GM19099 (cell line): ENCODE data around the gene CCDC57.

Experiments used
- POLR2A ChIP-seq: IDR thresholded peaks from 3 replicates; pipeline ENCODE4 v1.6.1; 2011; ENCODE audit warnings: low read depth; ENCODE audit not compliant: insufficient read length; ENCODE audit errors: extremely low read depth

CCDC57 gene

GRCh38 chr17:82222816-82223215 lies 10.2 kb upstream of the CCDC57 start:
- TF ChIP-seq POLR2A = no peak

GRCh38 chr17:82221341-82221902 lies 8.8 kb upstream of the CCDC57 start:
- TF ChIP-seq POLR2A = no peak

DNA sequence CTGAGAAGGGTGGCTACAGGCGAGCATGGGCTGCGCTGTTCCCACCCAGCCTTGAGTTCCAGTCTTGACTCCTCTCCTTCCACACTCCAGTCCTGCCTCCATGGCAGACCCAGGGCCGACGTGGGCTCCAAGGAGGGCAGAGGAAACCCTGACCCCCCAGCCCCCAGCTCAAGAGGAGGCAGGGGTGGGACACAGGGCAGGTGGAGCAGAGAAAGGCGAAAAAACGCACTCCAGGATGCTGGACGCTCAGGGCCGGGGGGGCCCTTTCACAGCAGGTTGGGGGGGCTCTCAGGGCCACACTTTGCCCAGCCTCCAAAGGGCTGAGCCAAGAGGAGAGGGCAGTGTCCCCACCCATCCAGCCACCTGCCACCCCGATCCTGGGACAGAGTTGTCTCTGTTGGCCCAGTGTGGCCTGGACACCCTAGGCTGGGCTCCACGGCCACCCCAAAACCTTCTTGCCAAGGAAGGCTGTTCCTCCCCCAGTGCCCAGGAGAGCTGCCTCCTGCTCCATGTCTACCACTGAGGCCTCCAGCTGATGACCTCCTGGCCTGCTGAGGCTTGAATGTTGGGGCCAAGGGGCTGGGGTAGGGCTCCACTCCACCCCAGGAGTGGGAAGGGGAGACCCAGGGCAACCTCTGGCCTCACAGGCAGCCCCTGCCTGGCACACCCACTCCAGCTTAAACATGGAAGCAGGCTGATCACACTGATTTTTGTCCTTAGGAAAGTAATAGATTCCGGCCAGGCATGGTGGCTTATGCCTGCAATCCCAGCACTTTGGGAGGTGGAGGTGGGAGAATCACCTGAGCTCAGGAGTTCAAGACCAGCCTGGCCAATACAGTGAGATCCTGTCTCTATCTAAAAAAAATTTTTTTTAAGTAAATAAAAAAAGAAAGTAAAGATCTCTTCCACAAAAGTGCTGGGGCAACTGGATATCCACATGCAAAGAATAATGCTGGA lies 7.4 kb upstream of the CCDC57 start:
- no peak for TF ChIP-seq POLR2A

DNA sequence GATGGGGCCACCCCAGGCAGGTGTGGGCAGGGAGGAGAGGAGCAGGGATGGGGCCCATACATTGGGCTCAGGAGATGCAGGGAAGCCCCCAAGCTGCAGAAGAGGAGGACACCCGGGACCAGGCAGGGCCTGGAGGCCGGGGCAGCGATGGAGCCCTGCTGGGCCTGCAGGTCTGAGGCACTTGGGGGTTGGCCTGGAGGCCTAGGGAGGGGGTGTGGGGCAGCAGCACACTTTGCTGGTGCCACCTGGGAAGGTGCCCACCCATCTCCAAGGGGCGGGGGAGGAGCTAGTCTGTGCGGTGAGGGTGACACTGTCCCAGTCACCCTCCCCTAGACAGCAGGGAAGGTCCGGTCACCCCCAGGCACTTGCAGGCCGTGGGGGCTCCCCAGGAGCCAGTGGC lies 6.4 kb upstream of the CCDC57 start:
- TF ChIP-seq POLR2A = no peak

DNA sequence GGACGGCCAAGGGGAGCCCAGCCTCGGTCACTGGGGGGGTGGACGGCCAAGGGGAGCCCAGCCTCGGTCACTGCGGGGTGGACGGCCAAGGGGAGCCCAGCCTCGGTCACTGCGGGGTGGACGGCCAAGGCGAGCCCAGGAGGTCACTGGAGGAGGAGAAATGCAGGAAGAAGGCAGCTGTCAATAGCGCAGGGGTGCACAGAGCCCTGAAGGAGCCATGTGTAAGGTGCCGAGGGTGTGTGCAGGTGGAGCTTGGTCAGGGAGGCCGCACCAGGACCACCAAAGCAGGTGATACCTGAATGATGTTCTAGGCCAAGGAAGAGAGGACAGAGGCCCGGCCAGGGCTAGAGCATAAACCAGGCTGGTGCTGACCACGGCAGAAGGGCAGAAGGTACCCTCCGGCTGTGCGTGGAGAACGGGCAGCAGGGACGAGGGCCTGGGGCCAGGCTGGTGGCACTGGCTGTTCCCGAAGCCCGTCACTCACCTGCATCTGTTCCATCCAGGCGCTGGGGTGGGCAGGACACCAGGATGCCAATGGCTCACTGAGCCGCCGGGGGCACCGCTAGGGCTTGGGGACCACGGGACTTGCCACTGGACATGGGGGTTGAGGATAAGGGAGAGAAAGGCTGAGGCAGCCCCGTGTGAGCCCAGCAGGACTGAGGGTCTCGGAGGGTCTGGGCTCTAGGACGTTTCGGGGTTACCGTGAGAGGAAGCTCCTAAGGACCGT lies 5.9 kb upstream of the CCDC57 start:
- no peak for TF ChIP-seq POLR2A

- no peak for TF ChIP-seq POLR2A
Observed at GRCh38 chr17:82217530-82218204, 5.0 kb upstream of the CCDC57 start.

- TF ChIP-seq POLR2A = no peak
Observed at GRCh38 chr17:82217120-82217529, 4.5 kb upstream of the CCDC57 start.

DNA sequence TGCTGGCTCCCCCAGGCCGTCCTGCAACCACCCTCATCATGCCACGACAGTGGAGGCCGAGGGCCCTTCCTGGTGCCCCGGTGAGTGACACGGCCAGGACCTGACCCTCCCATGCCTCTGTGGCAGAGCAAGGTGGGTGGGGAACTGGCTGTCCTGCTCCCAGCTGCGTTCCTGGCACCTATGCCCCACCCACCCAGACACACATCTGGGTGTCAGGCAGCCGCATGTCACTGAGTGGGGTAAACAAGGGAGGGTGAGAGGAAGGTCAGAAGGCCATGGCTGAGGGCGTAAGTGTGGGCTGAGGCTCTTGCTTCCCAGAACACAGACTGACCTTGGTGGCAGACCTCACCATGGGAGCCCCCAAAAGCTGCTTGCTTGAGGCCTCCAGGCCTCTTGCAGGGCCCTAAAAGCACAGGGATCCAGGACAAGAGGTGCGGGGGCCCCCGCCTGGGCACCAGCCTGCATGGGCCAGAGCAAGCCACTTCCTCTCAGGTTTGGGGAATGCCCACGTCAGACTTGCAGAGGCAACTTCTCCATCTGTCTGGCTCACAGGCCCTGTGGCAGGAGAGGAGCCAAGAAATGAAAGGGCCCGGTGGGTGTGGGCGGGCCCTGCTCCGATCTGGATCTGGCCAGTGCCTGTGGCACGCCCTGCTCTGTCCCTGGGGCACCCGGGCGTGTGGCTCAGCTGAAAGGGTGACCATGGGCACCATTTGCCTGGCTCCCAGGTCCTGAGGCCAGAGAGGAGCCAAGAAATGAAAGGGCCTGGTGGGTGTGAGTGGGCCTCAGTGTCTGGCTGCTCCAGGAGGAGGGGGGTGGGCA lies 3.9 kb upstream of the CCDC57 start:
- peak; percentile 38 for TF ChIP-seq POLR2A

- TF ChIP-seq POLR2A = no peak
Observed at GRCh38 chr17:82215972-82216300, 3.3 kb upstream of the CCDC57 start.

DNA sequence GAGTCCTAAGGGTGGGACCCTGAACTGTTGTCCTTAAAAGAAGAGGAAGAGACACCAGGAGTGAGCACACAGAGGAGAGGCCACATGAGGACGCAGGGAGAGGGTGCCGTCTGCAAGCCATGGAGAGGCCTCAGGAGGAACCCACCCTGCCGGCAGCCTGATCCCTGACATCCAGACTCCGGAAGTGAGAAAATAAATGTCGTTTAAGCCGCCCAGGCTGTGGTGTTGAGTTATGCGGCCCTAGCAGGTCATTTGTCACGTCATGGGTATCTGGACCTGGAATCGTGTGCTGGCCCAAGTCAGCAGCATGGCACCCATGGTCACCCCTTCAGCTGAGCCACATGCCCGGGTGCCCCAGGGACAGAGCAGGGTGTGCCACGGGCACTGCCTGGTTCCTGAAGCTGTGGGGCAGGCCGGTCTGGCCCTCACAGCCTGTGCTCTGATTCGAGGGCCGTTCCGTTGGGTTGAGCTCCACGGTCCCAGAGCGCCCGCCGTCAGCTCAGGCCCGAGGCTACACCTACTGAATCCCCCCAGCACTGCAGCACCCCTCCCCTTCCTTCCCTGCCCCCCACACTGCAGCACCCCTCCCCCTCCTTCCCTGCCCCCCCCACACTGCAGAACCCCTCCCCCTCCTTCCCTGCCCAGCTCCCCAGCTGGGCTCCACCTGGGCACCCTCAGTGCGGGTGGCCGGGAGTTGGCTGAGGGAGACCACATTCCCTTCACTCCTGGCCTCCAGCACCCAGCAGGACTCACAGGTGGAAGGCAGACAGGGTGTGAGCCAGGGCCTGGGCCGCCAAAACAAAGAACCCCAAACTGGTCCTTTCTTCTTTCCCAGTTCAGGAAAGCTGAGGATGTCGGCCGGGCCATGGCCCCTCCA lies 2.7 kb upstream of the CCDC57 start:
- TF ChIP-seq POLR2A = no peak

DNA sequence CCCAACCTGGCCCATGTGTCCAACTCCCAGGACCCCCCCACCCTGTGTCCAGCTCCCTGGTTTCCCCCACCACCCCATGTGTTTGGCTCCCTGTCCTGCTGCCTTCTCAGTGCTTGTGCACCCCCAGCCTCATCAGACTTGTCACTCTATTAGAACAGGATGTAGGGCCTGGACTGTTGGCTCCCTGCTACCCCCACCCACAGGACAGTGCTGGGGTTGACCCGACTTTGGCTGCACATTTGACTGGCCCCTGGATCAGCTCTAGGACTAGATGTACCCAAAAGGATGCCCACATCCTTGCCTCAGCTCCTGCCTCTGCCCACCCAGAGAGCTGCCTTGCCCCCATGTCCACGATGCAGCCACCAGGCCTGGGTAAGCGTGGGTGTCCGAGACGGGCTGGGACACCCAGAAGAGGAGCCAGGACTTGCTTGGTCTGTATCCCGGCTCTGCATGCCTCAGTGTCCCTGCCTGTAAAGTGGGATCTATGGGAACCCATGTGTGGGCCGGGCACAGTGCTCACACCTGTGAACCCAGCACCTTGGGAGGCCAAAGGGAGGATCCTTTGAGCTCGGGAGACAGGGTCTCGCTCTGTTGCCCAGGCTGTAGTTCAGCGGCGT lies 1.5 kb upstream of the CCDC57 start:
- no peak for TF ChIP-seq POLR2A

GRCh38 chr17:82213251-82214011 lies 789 bp upstream of the CCDC57 start:
- TF ChIP-seq POLR2A = no peak

DNA sequence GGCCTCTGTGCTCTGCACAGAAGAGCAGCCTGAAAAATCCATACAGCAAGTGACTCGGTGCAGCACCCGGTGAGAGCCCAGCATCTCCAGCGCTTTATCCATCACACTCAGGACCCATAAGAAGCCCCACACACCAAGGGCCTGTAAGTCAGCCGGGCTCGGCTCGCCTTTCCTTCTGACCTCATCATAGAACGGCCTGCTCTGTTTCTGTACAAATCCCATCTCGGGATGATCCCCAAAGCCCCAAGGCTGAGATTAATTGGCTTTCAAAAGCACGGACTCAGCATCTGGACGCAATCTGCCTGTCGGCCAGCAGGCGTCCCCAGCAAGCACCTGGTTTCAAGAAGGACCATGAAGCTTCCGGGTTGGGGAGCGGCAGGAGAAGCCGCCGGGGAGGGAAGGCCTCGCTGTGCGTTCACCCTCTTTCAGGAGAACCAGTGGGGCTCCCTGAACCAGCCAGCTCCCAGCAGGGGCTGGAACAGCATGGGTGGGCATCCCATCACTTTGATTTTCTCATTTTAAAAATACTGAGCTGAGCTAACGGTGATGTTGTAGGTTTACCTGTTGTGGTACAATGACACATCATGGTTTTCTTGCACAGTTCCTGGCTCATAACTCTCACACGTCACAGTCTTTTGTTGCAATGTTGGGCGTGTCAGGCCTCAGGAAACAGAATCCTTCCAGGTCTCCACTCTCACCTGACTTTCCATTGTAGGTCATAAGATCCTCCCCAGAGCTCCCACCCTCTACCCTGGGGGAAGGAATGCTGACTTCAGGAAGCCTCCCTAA lies 6.7 kb downstream of the CCDC57 start:
- peak; percentile 89 for TF ChIP-seq POLR2A
